Lower leg skin (tissue), 4 donors: ENCODE results near the gene GEN1. TPM values are rescaled to one million over a fixed set of nuclear protein-coding genes. Genes with fewer than 3 reads are reported as not detected.

Experiments
- DNase-seq, 2 donors: peaks; one replicate each; pipeline ENCODE4 v3.0.0-alpha.2; 2019; ENCODE audit warnings: low spot score in 2 of 2
- H3K4me3 ChIP-seq: fragments of 200-600 bp; sonication (generic); 2 replicates; pipeline ENCODE4 v1.5.1; 2017; ENCODE audit warnings: mild to moderate bottlenecking, low read depth; ENCODE audit not compliant: poor library complexity, severe bottlenecking
- CTCF ChIP-seq, 3 donors: fragments of 450-650 bp; IDR thresholded peaks; one replicate each; pipeline ENCODE4 v1.5.1; 2016; ENCODE audit warnings: antibody characterized with exemption in 3 of 3, mild to moderate bottlenecking in 3 of 3, moderate library complexity in 2 of 3
- POLR2A ChIP-seq, 2 donors: fragments of 450-650 bp; IDR thresholded peaks; one replicate each; pipeline ENCODE4 v1.6.1; 2016 to 2017; ENCODE audit warnings: antibody characterized with exemption in 2 of 2, mild to moderate bottlenecking in 1 of 2, moderate library complexity in 1 of 2
- WGBS, 2 donors: methylation state at CpG; one replicate each; pipeline ENCODE4 v1.1.5; 2018; 5-methylcytosine and 5-hydroxymethylcytosine counted together
- intact Hi-C: fragments of 100-400 bp; cut with DNase I; formaldehyde crosslinking; loops from one replicate; pipeline ENCODE4 v1.15.0; 2023; ENCODE audit warnings: low total_unique reads
- total RNA-seq, 4 donors: library from RNA; depleted of rRNA; stranded (reverse); fragments of >200 nt; gene quantifications; one replicate each; pipeline ENCODE4 v1.1.0, GENCODE V29; 2016

Gene GEN1
- total RNA-seq, 4 donors from 2014 or later = 4.9 to 10.6 (median 5.3) TPM

- 94 to 97% methylated on average over 2 of the region's 2 CpGs for WGBS, 2 donors
- intact Hi-C loops = no loop called here
- TF ChIP-seq POLR2A (IDR thresholded peaks at IDR 0.05) (no peak), CTCF (IDR thresholded peaks at IDR 0.05) (no peak)
- no peak overlapping the region for H3K4me3 ChIP-seq
- DNase-seq = no peak
These were observed 73.8 kb downstream of the GEN1 start for GRCh38 chr2:17827785-17828184.

- intact Hi-C loops = no loop called here
- TF ChIP-seq POLR2A (IDR thresholded peaks at IDR 0.05) (no peak), CTCF (IDR thresholded peaks at IDR 0.05) (no peak)
- 18 to 21% methylated on average over 27 to 34 of the region's 37 CpGs for WGBS, 2 donors
- DNase-seq = peak; percentile 30 to 91
- H3K4me3 ChIP-seq = no peak overlapping the region
These were observed 76.4 kb downstream of the GEN1 start for GRCh38 chr2:17830053-17831034.

- no peak overlapping the region for H3K4me3 ChIP-seq
- intact Hi-C loops = no loop called here
- 41 to 93% methylated on average over 2 of the region's 2 CpGs for WGBS, 2 donors
- no peak for TF ChIP-seq CTCF (IDR thresholded peaks at IDR 0.05)
- no peak for TF ChIP-seq POLR2A (IDR thresholded peaks at IDR 0.05)
- DNase-seq = no peak
These were observed 81.6 kb downstream of the GEN1 start for GRCh38 chr2:17835516-17835915.

Other genes with a start within 250 kb of the GEN1 start
- gene RAD51AP2, start 235.7 kb upstream of the GEN1 start, total RNA-seq = under 1 TPM in 3 of 4 donors, not detected in 1; 0.15 to 0.30 (median 0.23) TPM
- 10 to 100 TPM in 2 of 4 donors, 1 to 10 TPM in 2; 4.9 to 17.7 (median 9.5) TPM for gene VSNL1, start 213.4 kb upstream of the GEN1 start, total RNA-seq
- 10 to 100 TPM; 14.2 to 17.9 (median 15.4) TPM for gene SMC6, start 328 bp upstream of the GEN1 start, total RNA-seq
- gene MSGN1, start 62.3 kb downstream of the GEN1 start, total RNA-seq = not detected
- 10 to 100 TPM; 11.0 to 35.4 (median 17.9) TPM for gene KCNS3, start 124.5 kb downstream of the GEN1 start, total RNA-seq